Neuronal stem cell (in vitro differentiated cells): ENCODE results near the gene BEAN1.

Experiments
- DNase-seq: peaks from one replicate; pipeline ENCODE4 v3.0.0-alpha.2; 2013; ENCODE audit warnings: low spot score
- H2AFZ ChIP-seq: one replicate; pipeline ENCODE4 v1.6.1; 2013; ENCODE audit warnings: mild to moderate bottlenecking, low read length, inconsistent platforms
- H2AK5ac ChIP-seq: 2 replicates; pipeline ENCODE4 v1.6.1; 2013; ENCODE audit warnings: low read depth, mild to moderate bottlenecking, inconsistent platforms, low read length, moderate library complexity, mixed read lengths
- H2BK120ac ChIP-seq: 2 replicates; pipeline ENCODE4 v1.6.1; 2013; ENCODE audit warnings: low read depth, mild to moderate bottlenecking, inconsistent platforms, low read length, moderate library complexity, mixed read lengths
- H2BK12ac ChIP-seq: one replicate; pipeline ENCODE4 v1.6.1; 2013; ENCODE audit warnings: low read length, inconsistent platforms
- H2BK15ac ChIP-seq: 2 replicates; pipeline ENCODE4 v1.6.1; 2013; ENCODE audit warnings: mild to moderate bottlenecking, low read length, inconsistent platforms, mixed read lengths
- H2BK5ac ChIP-seq: one replicate; pipeline ENCODE4 v1.6.1; 2013; ENCODE audit warnings: inconsistent platforms, mild to moderate bottlenecking, low read length, moderate library complexity
- H3K14ac ChIP-seq: one replicate; pipeline ENCODE4 v1.6.1; 2013; ENCODE audit warnings: low read length, inconsistent platforms
- H3K18ac ChIP-seq: 2 replicates; pipeline ENCODE4 v1.6.1; 2013; ENCODE audit warnings: low read length, inconsistent platforms
- H3K23ac ChIP-seq: 2 replicates; pipeline ENCODE4 v1.6.1; 2013; ENCODE audit warnings: low read depth, mild to moderate bottlenecking, mixed read lengths, low read length, inconsistent platforms; ENCODE audit not compliant: poor library complexity
- H3K27ac ChIP-seq: replicated peaks from 3 replicates; pipeline ENCODE4 v1.5.1; 2013; ENCODE audit warnings: low read length, inconsistent platforms
- H3K27me3 ChIP-seq, 3 experiments: 2 replicates each; pipeline ENCODE4 v1.6.1; 2013; ENCODE audit warnings: low read length in 3 of 3, mild to moderate bottlenecking in 2 of 3, inconsistent platforms in 1 of 3, low read depth in 1 of 3, mixed read lengths in 1 of 3, moderate library complexity in 1 of 3; ENCODE audit not compliant: control insufficient read depth in 3 of 3, insufficient read depth in 3 of 3
- H3K36me3 ChIP-seq, 2 donors: replicated peaks in 1 of 2; 2 replicates each; pipeline ENCODE4 v1.6.1; 2013; ENCODE audit warnings: low read length in 2 of 2; ENCODE audit not compliant: control insufficient read depth in 2 of 2, insufficient read depth in 2 of 2
- H3K4ac ChIP-seq: 2 replicates; pipeline ENCODE4 v1.6.1; 2013; ENCODE audit warnings: inconsistent platforms, mild to moderate bottlenecking, low read length, moderate library complexity
- H3K4me1 ChIP-seq, 2 donors: 1 replicate in 1 of 2; 2 replicates in 1 of 2; pipeline ENCODE4 v1.6.1; 2013; ENCODE audit warnings: low read length in 2 of 2, low read depth in 1 of 2; ENCODE audit not compliant: control insufficient read depth in 2 of 2, insufficient read depth in 1 of 2
- H3K4me2 ChIP-seq: one replicate; pipeline ENCODE4 v1.6.1; 2013; ENCODE audit warnings: mild to moderate bottlenecking, low read length, inconsistent platforms; ENCODE audit not compliant: insufficient read depth, poor library complexity, severe bottlenecking
- H3K4me3 ChIP-seq, 2 donors: 2 replicates each; pipeline ENCODE4 v1.5.1; 2013; ENCODE audit warnings: low read length in 2 of 2, mild to moderate bottlenecking in 2 of 2, inconsistent platforms in 1 of 2, moderate library complexity in 1 of 2
- H3K79me1 ChIP-seq: one replicate; pipeline ENCODE4 v1.6.1; 2013; ENCODE audit warnings: low read depth, mild to moderate bottlenecking, inconsistent platforms, low read length, moderate library complexity
- H3K9ac ChIP-seq: one replicate; pipeline ENCODE4 v1.6.1; 2013; ENCODE audit warnings: mild to moderate bottlenecking, low read depth, low read length, inconsistent platforms; ENCODE audit not compliant: poor library complexity
- H3K9me3 ChIP-seq, 2 donors: replicated peaks in 1 of 2; 2 replicates each; pipeline versions ENCODE3 to v1.6.1; 2013; ENCODE audit warnings: low read length in 2 of 2, mild to moderate bottlenecking in 2 of 2, inconsistent platforms in 1 of 2, low read depth in 1 of 2, mixed read lengths in 1 of 2, moderate library complexity in 1 of 2; ENCODE audit not compliant: control insufficient read depth in 2 of 2, insufficient read depth in 1 of 2
- H4K8ac ChIP-seq: one replicate; pipeline ENCODE4 v1.6.1; 2013; ENCODE audit warnings: low read depth, mild to moderate bottlenecking, inconsistent platforms, low read length, moderate library complexity
- H4K91ac ChIP-seq: one replicate; pipeline ENCODE4 v1.6.1; 2013; ENCODE audit warnings: low read length, low read depth, mild to moderate bottlenecking, inconsistent platforms; ENCODE audit not compliant: poor library complexity
- WGBS, 2 donors: extraction: QIAGEN DNeasy Blood & Tissue Kit; methylation state at CpG; one replicate each; pipeline ENCODE4 v1.1.7; 2013; ENCODE audit warnings: missing lambda C conversion rate in 2 of 2, mixed read lengths in 1 of 2; ENCODE audit not compliant: insufficient read length in 2 of 2, insufficient replicate concordance in 1 of 2; ENCODE audit errors: extremely low coverage in 2 of 2; 5-methylcytosine and 5-hydroxymethylcytosine counted together

The BEAN1 gene

DNA sequence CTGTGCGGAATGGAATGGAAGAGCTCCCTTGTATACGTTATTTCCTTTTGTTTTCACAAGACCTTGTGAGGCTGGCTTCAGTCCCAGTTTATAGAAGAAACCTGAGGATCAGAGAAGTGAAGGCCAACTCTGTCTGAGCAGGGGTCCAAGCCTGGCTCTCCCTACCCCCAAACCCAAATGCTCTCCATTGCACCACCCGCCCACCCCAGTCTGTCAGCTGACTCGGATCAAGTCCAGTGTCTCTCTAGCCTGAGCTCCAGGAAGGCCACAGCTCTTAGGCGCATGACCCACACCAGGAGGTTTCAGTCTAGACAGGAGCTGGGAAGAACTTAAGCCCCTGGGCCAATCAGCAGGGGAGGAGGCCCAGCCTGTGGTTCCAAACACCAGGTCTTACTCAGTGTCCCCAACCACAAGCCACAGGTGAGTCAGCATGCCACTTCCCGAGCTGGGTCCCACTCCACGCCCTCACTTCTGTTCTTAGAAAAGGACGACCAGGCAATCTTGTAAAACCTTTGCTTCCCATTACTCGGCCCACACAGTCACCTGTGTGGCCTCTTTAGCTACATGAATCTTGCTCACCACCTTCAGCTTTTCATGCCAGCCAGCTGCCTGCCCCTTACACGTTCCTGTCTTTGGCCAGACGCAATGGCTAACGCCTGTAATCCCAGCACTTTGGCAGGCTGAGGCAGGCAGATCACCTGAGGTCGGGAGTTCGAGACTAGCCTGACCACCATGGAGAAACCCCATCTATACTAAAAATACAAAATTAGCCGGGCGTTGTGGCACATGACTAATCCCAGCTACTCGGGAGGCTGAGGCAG, 95.1 kb downstream of the BEAN1 start:
- no peak overlapping the region for H2BK5ac ChIP-seq
- no peaks in the 10 kb centered on the region for H3K9me3 ChIP-seq
- no peak for DNase-seq
- H2BK15ac ChIP-seq = no peak overlapping the region
- H3K4me1 ChIP-seq = peaks cover 5 to 8% of the 10 kb centered on the region in 2 donors
- no peak overlapping the region for H4K8ac ChIP-seq
- no CpG with 5 or more reads among the region's 17 CpGs for WGBS, 2 donors
- H3K36me3 ChIP-seq = peaks cover 2 to 22% of the 10 kb centered on the region in 2 donors
- H2AK5ac ChIP-seq = no peak overlapping the region
- no peaks in the 10 kb centered on the region for H3K79me1 ChIP-seq
- no peak overlapping the region for H2BK120ac ChIP-seq
- H3K4me2 ChIP-seq = no peak overlapping the region
- no peak overlapping the region for H3K27ac ChIP-seq
- H3K18ac ChIP-seq = no peak overlapping the region
- H2AFZ ChIP-seq = no peak overlapping the region
- no peak overlapping the region for H3K14ac ChIP-seq
- no peak overlapping the region for H2BK12ac ChIP-seq
- no peak overlapping the region for H3K9ac ChIP-seq
- H3K27me3 ChIP-seq = no peaks in the 10 kb centered on the region
- H4K91ac ChIP-seq = no peak overlapping the region
- H3K4me3 ChIP-seq = no peak overlapping the region
- no peak overlapping the region for H3K23ac ChIP-seq
- no peak overlapping the region for H3K4ac ChIP-seq

DNA sequence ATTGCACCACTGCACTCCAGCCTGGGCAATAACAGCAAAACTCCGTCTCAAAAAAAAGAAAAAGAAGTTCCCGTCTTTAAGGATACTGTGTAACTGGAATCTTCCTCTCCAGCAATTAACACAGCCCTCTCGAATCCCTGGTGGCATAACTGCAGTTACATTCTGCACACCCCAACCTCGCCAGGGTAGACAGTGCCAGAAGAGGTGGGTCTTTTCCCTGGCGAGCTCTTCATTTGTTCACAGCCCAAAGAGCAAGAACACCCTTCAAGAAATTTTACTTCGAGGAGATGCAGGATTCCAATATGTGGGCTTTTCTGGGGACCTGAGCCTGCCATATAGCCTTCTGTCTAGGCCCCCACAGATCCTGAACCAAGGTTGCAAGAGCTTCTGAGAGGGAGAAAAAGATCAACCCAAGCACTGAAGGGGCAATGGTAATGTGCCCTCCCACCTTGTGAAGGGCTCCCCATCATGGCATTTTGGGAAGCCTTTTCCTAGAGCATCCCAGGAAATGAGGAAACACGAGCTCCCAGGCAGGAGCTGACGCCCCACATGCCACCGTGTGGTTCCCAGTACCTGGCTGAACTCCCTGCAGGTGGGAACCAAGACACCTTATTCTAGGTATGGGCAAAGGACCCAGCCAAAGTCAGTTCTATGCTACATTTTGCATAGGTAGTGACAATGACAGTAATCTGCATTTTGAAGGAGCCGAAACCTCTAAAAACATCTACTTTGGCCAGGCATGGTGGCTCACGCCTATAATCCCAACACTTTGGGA, 95.9 kb downstream of the BEAN1 start:
- Histone ChIP-seq H2AK5ac (no peak overlapping the region), H2AFZ (no peak overlapping the region), H3K9me3 (no peaks in the 10 kb centered on the region), H3K27me3 (no peaks in the 10 kb centered on the region), H3K79me1 (no peaks in the 10 kb centered on the region), H2BK12ac (no peak overlapping the region), H2BK120ac (no peak overlapping the region), H3K4me1 (peaks cover 0 to under 1% of the 10 kb centered on the region in 2 donors), H3K9ac (no peak overlapping the region), H3K27ac (no peak overlapping the region), H3K23ac (no peak overlapping the region), H2BK15ac (no peak overlapping the region), H4K8ac (no peak overlapping the region), H4K91ac (no peak overlapping the region), H2BK5ac (no peak overlapping the region), H3K18ac (no peak overlapping the region), H3K36me3 (peaks cover 2 to 31% of the 10 kb centered on the region in 2 donors), H3K4me3 (no peak overlapping the region), H3K4me2 (no peak overlapping the region), H3K4ac (no peak overlapping the region), H3K14ac (no peak overlapping the region)
- no CpG with 5 or more reads among the region's 11 CpGs for WGBS, 2 donors
- DNase-seq = no peak

DNA sequence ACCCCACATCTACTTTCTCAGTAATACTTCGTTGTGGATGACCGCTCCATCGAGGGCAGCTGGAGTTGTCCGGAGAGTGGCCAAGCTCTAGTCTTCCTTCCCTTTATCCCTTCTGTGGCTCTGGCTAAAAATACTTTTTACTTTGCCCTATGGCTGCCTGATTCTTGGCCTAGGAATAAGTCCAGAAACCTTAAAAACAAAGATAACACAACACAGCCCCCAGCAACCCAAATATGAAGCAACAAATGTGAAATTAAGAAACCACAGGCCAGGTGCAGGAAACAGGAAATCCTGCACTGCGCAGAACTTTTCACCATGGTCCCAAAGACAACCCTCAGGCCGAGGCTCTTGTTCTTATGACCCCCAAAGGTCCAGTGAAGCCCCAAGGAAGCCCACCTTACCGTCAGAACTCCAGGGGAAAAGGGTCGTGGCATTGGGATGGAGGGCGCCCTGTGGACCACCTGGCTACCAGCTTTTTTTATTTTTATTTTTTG, 96.8 kb downstream of the BEAN1 start:
- Histone ChIP-seq H3K9me3 (no peaks in the 10 kb centered on the region), H3K4me2 (no peak overlapping the region), H4K8ac (no peak overlapping the region), H3K4ac (no peak overlapping the region), H2BK15ac (no peak overlapping the region), H3K18ac (no peak overlapping the region), H3K23ac (no peak overlapping the region), H3K9ac (no peak overlapping the region), H4K91ac (no peak overlapping the region), H3K36me3 (peaks cover 5 to 40% of the 10 kb centered on the region in 2 donors), H3K14ac (no peak overlapping the region), H2BK12ac (no peak overlapping the region), H2BK120ac (no peak overlapping the region), H3K27me3 (no peaks in the 10 kb centered on the region), H2BK5ac (no peak overlapping the region), H3K27ac (no peak overlapping the region), H2AK5ac (no peak overlapping the region), H2AFZ (no peak overlapping the region), H3K4me3 (no peak overlapping the region), H3K79me1 (no peaks in the 10 kb centered on the region), H3K4me1 (no peaks in the 10 kb centered on the region)
- DNase-seq = no peak
- no CpG with 5 or more reads among the region's 9 CpGs for WGBS, 2 donors

DNA sequence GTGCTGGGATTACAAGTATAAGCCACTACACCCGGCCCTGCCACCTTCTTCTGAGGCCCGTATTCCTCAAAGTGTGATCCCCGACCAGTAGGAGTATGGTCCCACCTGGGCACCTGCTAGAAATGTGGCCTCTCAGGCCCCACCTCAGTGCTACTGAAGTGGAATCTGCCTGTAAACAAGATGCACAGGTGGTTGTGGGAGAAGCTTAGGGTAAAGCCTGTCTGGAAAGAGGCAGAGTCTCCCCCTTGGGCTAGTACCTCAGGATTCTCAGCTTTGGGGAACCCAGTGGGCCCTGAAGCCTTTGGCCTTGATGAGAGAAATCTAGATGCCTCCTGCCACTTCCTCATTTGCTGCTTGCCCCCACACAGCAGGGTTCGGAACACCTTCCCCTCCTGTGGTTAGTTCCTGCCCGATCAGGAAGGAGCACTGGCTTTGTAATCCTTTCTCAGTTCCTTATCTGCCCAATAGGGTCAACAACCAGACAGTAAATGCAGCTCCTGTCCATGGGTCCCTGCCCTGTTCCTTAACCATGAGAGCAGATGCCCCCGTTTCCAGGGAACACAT, 97.6 kb downstream of the BEAN1 start:
- Histone ChIP-seq H2AK5ac (no peak overlapping the region), H3K14ac (no peak overlapping the region), H3K27ac (no peak overlapping the region), H4K91ac (no peak overlapping the region), H3K4ac (no peak overlapping the region), H4K8ac (no peak overlapping the region), H3K23ac (no peak overlapping the region), H3K9ac (no peak overlapping the region), H3K4me3 (no peak overlapping the region), H2BK5ac (no peak overlapping the region), H2BK15ac (no peak overlapping the region), H3K18ac (no peak overlapping the region), H3K4me1 (no peaks in the 10 kb centered on the region), H3K27me3 (no peaks in the 10 kb centered on the region), H3K79me1 (no peaks in the 10 kb centered on the region), H3K9me3 (no peaks in the 10 kb centered on the region), H2BK120ac (no peak overlapping the region), H3K36me3 (peaks cover 5 to 47% of the 10 kb centered on the region in 2 donors), H2AFZ (no peak overlapping the region), H2BK12ac (no peak overlapping the region), H3K4me2 (no peak overlapping the region)
- WGBS, 2 donors = no CpG with 5 or more reads among the region's 6 CpGs
- DNase-seq = no peak
